Inferior parietal cortex (tissue), 1 donor: ENCODE results near the gene C1orf105.

Source experiments
- DNase-seq: peaks from one replicate; pipeline ENCODE4 v3.0.0-alpha.2; 2016; ENCODE audit errors: extremely low spot score

The C1orf105 gene

DNA sequence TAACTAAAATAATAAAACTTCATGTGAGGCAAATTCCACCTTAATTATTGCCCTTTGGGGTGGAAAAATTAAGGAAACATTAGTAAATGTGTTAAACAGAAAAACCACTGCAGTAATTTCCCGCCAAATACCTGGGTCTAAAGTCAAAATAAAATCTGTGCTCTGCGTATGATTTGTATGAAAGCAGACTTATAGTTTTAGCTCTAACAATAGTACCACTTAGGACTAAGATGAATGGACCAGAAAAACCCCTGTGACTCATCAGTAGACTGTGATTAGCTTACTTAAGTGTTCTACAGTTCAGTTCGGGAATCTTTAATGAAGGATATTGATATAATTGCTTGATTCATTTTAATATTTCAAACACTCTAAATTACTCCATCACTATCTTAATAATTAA lies 23.3 kb upstream of the C1orf105 start:
- no peak for DNase-seq

DNA sequence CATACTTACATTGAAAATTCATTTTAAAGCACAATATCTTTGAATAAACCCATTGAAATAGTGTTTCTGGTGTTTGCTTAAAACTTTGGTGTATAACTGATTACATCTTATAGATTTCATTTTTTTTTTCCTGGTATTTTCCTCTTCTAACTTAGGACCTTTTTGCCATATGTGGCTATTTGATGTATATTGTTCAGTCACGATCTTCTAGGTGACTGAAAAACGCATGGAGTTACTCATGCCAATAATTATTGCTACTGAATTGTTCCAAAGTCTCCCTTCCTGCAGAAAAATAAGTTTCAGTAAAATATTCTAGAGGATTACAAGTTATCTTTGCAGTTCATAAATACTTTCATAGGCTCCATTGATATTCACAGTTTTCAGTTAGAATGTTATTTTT lies 22.9 kb upstream of the C1orf105 start:
- no peak for DNase-seq

DNA sequence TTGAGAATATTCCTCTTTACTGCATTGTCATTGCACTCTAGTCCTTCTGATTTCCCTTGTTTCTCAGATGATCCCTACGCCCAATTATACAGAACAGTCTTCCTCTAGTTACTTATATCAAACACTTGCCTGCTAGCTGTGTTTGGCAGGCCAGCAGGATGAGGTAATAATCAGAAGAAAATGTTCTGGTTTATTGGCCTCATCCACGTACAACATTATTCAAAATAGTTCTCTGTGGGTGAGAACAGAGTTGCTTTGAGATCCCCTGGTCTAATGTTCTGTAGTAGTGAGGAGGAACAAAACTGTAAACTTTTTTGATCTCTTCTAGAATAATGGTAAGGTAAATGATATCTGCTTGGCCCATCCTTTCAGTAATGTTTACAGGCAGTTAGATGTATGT lies 22.3 kb upstream of the C1orf105 start:
- no peak for DNase-seq

DNA sequence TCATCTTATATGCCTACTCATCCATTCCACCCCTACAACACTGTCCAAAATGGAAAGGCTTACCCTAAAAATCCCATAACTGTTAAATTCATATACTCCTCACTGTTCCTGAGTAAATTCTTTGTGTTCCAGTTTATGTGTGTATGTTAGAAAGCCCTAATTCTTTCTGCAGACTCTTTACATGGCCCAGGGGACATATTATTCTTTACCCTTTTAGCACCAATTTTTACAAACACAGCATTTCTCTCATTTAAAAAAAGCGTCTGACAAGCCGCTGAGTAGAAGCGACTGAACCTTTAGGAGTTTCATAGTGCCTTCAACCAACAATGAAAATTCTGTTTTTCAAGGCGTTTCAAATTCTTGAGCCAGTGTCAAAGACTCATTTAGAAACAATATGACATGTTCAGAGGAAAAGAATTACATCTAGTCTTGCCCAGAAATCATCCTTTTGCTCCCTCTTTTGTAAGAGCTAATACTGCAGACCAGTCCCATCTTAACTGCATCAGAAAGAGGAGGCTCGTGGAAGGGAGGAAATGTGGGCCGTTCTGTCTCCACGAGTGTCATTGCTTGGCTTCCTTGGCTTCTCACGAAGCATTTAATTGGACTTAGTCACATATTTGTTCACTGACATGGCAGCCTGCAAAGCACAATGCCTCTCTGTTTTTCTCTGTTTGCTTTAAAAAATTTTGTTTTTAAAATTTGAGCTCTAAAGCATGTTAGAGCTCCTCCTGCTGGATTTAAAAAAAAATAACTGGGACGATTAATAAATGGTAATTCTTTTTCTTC lies 21.3 kb upstream of the C1orf105 start:
- peak; percentile 84 for DNase-seq

DNA sequence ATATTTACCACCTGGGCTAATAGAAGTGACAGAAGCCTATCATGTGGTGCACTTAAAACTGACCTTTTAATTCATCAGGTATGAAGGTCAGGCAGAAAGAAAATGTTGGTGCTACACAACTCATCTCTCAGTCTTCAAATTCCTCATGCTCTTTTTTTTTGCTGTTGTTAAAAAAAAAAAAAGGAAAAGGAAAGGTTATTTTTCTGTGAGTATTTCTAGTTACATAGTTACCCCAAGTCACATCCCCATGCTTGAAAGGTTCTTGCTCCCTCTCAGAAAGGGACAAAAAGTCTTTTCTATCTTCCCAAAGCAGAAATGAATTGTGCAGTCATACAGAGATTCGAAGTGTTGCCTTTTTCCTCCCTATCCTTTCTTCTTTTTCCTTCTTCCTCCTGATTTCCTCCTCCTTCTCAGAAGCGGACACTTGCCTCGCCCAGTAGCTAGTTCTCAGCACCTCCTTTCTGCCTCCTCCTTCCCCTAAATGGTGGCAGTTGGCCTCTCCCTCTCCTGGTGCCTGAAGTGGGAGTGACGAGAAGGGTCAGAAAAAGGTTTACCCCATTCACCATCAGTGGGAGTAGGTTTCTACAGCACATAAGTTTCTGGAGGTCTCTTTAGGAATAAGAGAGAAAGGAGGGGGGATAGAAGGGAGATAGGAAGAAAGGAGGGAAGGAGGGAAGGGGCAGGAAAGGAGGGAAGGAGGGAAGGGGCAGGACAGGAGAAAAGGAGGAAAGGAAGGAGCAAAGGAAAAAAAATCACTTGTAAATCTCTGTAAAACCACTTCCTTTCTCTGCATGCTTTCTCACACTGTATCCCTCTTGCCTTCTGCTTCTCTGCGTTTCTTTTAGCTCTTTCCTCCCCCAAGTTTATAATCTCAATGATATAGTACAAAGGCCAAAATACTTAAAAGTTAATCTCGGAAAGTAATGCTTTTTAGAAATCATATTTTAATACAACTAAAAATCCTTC lies 20.4 kb upstream of the C1orf105 start:
- no peak for DNase-seq

DNA sequence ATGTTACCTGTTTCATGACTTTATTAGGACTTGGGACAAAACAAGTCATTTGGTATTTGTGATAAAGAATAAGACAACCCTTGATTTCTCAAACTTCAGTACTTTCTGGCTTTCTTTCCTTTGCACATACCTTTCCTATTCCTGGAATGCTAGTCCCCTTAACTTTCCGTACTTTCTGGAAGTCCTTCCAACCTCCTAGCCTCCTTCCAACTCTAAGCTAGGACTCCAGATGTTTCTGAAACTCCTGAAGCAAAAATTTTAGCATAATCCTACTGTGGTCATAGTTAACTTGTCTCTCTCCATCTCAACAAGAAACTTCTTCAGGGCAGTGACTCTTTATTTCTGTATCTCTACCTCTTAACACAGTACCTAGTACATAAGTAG lies 19.8 kb upstream of the C1orf105 start:
- DNase-seq: no peak

DNA sequence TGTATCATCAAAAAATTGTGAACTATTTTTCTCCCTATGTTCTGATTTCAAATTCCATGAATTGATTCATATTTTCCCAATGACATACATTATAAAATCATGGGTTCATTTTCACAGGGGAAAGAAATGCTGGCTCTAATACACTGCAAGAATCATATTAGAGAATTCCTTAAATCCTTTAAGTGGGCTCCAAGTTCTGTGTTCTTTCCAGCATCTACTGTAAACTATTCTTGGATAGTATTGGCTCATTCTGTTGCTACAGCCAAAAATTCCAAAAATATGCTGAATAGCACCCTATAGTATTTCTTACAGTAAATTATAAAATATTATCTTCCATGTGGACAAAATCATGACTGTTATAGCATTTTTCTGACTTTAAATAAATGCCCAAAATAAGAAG lies 19.0 kb upstream of the C1orf105 start:
- no peak for DNase-seq

DNA sequence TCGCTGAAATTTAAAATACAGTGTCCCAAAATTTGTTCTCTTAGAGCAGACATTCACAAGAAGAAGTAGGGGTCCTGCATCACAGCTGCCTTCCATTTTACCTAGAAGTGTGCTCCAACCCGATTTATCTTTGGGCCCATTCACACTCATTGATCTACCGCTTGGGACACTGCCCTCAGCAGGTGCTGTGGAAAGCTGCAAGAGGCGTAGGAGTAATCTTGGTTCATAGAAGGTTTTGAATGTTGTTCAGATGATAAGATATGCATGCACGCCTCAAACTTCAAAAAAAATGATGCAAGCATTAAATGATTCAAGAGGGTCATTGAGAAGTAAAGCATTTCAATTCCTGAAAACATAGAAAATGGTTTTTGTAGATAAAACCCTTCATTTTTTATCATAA lies 18.6 kb upstream of the C1orf105 start:
- DNase-seq: no peak

DNA sequence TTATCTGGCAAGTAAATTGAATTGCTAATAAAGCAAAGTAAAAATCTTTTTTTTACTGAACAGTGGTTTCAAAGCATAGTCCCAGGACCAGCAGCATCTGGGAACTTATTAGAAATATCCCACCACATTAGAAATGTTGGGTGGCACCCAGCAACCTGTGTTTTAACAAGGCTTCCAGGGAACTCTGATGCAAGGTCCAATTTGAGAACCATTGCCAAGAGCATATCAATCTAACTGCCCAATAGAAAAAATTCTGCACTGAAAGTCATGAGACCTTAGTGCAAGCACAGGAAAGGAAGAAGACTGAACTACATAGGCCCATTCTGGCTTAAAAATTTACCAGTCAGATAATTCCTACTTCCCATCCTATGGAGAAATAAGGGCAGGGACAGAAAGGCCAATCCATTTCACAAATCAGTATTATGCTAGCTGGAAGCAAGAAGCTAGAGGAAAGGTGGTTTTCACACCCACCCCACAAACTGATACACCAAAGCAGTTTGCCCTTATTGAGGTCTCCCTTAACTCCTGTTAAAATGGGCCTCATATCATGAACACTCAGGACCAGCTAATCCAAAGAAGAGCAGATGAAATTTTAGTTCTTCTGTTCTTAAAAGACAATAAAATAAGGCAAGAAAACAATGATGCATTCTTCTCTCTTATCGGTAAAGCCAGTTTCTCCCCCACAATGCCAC lies 17.5 kb upstream of the C1orf105 start:
- DNase-seq: no peak

DNA sequence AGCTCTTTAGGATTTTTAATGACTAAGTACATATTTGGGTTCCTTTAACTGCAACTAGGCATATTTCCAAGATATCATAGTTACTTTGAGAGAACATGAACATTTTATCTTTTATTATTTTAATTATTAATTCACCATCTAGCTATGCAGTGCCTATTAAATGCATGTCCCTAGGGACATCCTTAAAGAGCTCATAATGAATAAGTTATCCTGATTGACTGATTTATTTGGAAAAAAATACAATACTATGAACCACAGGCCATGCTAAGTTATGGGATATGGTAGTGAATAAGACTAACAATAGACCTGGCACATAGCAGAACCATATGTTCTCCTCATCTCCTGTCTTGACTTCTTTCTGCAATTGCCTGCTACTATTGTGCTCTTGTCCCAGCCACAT lies 16.4 kb upstream of the C1orf105 start:
- DNase-seq: no peak

DNA sequence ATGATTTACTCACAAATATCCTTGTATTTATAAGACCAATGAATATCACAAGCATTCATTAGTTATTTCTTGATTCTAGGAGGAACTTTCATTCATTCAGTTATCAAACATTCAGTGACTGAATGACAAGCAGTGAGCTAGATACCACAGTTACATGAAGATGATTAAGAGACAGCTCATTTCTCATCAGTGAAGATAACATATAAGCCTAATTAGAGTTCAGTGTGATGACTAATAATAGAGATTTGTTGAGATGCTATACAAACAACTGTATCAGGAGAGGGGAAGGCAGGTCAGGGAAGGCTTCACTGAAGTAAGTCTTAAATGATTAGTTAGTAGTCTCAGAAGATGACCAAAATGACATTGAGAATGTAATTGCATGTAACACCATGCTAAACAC lies 14.6 kb upstream of the C1orf105 start:
- DNase-seq: no peak

DNA sequence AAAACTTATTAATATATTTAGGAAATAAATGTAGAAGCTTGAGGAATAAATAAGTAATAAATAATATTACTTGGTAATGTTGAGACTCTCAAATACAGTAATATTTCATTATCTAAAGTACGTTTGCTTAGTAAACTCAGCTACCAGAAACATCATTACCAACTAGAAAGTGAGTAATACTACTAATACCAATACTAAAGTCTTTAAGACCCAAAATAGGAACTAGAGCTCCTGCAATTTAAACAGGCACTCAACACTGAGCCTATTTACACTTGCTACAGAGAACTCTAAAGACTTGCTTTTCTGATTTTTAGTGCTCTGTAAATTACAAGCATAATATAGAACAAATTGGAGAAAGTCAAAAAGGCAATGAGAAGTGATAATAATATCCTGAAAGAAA lies 13.5 kb upstream of the C1orf105 start:
- DNase-seq: no peak

DNA sequence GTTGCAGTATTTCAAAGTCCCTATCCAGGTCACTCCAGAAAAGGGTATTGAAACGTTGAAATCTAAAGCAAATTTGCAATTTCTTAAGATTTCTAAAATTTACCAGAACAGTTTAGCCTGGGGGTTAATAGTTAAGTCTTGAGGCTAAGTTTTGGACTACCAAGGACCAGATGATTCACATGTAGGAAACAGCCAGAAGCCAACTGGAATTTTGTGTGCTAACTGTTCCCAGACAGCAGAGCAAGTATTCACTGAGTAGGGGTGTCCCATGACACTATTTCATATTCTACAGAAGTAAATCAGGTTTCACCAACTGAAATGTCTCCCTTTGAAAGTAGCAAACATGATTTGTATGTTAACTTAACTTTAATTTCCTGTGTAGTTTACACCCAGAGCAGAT lies 11.5 kb upstream of the C1orf105 start:
- DNase-seq: no peak

DNA sequence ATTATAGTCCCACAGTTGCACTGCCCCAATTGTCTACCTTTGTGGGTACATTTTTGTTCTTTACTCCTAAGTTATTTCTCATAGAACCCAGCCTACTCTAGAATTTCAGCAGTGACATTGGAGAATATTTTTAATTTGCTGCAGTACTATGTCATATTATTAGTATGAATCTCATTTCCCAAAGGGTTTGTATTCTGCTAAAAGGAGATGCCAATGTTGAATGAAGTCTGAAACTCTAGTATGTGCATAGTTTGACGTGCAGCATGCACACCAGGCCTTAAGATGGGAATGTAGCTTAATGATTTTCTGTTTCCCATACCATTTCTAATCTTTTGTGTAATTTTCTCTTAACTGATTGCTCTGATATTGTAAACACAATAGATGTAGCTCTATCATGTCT lies 10.5 kb upstream of the C1orf105 start:
- no peak for DNase-seq

DNA sequence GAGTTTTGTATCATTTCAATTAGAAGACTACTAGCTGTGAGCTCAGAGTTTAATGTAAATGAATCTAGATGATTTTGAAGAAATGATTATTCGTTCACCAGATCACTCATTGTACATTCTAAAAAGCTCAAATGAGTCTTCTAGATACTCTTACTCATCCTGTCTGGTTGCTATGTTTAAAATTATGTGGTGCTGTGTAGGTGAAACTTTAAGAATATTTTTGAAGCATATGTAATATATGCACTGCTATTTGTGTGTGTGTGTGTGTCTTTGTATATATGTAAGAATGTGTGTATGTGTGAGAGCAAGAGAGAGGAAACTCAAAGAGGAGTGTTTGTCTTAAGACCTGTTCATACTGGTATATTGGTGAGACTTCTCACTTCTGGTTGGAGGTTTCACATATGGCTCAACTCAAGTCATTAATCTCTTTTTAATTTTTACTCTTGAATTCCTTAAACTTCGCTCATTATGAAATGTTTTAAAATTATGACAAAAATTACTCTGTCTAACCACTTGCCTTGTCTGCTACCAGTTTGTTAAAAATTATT lies 8.6 kb upstream of the C1orf105 start:
- no peak for DNase-seq

DNA sequence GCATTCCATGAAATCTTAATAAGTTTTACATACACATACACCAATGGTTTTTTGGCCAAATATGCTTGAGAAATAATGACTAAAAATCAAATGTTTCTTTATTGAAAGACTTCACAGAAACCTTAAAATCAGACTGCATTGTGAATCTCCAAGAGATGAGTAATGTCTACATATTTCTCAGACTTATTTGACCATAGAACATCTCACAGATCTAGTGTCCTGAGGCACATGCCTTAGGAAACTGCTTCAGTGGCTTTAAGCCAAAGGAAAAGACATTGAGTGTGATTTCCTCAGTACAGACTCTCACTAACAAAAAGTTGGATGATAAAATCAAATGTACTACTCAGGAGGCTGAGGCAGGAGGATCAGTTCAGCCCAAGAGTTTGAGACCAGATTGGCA lies 6.2 kb upstream of the C1orf105 start:
- DNase-seq: no peak

DNA sequence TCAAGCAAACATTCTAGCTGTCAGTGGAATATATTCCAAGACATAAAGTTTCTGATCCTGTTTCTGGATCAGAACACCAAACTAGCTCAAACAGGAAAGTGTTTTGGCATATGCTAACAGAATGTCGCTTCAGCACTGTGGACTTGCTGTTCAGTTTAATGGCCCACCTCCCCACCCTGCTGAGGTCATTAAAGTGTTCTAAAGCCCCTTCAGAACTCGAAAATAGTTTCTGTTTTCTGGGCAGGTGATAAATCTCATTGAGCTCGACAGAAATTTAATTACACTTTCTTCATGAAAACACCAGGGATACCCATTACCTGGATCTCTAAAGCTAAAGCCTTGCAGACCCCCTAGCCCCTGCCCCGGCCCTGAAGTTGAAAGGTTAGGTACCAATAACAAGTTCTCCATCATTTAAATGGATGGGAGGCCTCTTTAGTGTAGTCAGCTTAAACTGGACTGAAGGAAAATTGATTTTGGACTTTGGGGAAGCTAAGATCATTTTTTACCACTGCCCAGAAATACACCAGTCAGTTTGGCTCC lies 3.9 kb upstream of the C1orf105 start:
- DNase-seq: no peak

DNA sequence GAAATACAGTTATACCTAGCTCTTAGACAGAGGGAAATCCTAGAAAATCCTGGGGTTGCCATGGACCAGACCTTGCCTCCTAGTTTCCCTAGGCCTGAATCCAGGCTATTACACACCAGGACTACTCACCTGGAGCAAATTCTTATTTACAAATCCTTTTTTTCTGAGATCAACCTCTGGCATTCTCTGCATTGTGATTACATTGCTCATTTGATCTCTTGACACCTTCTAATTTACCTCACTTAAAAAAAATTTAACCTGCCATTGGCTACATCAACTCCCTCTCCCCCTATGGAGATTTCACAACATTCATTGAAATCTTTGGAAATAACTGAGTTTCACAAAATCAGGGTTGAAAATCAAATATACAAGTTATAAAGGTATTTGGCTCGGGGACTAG lies 2.9 kb upstream of the C1orf105 start:
- no peak for DNase-seq

DNA sequence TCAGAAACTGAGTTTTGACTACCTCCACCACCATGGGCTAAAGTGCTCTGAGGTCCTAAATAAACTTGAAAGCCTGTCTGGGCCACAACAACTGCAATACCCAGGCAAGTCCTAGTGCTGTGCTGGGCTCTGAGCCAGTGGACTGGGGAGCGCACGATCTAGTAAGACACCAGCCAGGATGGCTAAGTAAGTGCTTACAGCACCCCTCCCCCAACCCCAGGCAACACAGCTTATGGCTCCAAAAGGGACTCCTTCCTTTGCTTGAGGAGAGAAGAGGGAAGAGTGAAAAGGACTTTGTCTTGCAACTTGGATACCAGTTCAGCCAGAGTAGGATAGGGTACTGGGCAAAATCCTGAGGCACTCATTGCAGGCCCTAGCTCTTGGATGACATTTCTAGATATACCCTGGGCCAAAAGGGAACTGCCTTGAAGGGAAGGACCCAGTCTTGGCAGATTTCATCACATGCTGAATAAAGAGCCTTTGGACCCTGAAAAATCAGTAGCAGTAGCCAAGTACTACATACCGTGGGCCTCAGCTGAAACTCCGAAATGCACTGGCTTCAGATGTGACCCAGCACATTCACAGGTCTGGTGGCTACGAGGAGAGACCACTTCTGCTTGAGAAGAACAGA lies 1.6 kb downstream of the C1orf105 start:
- no peak for DNase-seq

DNA sequence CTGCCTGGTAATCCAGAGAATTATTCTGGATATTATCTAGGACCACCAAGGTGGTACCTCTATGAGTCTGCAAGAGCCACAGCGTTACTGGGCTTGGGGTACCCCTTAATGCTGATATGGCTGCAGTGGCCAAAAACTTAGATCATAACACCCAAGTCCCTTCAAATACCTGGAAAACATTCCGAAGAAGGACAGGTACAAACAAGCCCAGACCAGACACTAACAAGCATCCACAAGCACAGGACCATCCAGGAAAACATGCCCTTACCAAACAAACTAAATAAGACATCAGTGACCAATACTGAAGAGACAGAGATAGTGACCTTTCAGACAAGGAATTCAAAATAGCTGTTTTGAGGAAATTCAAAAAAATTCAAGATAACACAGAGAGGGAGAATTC lies 2.9 kb downstream of the C1orf105 start:
- no peak for DNase-seq

DNA sequence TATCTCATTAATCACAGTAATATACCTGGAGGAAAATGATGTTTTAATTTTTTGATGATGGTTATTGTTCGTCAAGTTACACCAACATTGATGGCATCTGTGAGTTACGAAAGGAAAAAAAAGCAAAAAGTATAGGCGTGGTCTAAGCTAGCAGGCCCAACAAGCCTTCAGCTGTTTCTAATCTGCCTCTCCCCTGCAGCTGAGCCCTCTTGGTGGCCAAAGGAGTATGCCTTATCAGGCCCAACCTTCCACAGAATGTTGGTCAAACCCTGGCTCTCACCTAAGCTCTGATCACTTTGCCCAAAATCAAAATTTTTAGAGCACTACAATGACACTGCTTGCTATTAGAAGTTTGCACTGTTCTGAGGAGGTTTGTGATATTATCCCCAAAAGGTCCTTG lies 4.9 kb downstream of the C1orf105 start:
- DNase-seq: no peak
